K562 (cell line): ENCODE results near the gene CD82. TPM values are rescaled to one million over a fixed set of nuclear protein-coding genes. Genes with fewer than 3 reads are reported as not detected.

ENCODE experiments used
- ATAC-seq: fragments of 200-7000 bp; cut with Tn5 transposase; 3 replicates; pipeline ENCODE4 v1.9.1; 2020; ENCODE audit warnings: moderate library complexity
- BruUV-seq: library from RNA; stranded (reverse); fragments of 400-500 nt; replicated peaks from 2 replicates; lab custom pipeline; 2021; lab: Mats Ljungman, UMichigan
- CTCF ChIA-PET: fragments of 300-600 bp; formaldehyde crosslinking; extraction: SDS; loops from one replicate; lab custom pipeline; 2021; ENCODE audit warnings: low intra/inter-chr PET ratio; lab: Yijun Ruan, JAX
- POLR2A ChIA-PET: fragments of 300-600, 350-650 bp; sonication (Branson Sonifier 250); formaldehyde crosslinking; extraction: SDS; loops from one replicate; lab custom pipeline; 2021; ENCODE audit warnings: antibody characterized with exemption, inconsistent platforms; lab: Yijun Ruan, JAX
- DNase-seq, 4 experiments: peaks; one replicate each; pipeline versions ENCODE4 v3.0.0 to v3.0.0-alpha.2; 2011 to 2018; ENCODE audit warnings: low spot score in 3 of 4, mixed read lengths in 3 of 4; ENCODE audit errors: extremely low read depth in 1 of 4
- FAIRE-seq: peaks from 2 replicates; lab custom pipeline; 2011; peaks lifted over from hg19 to GRCh38; lab: Jason Lieb, UNC
- H2AFZ ChIP-seq: 2 replicates; pipeline ENCODE4 v1.6.0; 2011; ENCODE audit warnings: low read depth, low read length, control low read depth, inconsistent platforms
- H3K27ac ChIP-seq: fragments of 200-600 bp; 3 replicates; pipeline ENCODE4 v1.8.0; 2011; ENCODE audit warnings: low read depth, mild to moderate bottlenecking, control low read depth, inconsistent platforms, low read length, moderate library complexity, mixed read lengths; ENCODE audit errors: extremely low read depth
- H3K27me3 ChIP-seq, 2 experiments: fragments of 300-600 bp in 1 of 2; 2 replicates in 1 of 2; 3 replicates in 1 of 2; pipeline versions ENCODE4 v1.6.0 to v1.8.0; 2011; ENCODE audit warnings: inconsistent platforms in 2 of 2, low read length in 2 of 2, mild to moderate bottlenecking in 1 of 2, mixed read lengths in 1 of 2, moderate library complexity in 1 of 2; ENCODE audit not compliant: control insufficient read depth in 2 of 2, insufficient read depth in 2 of 2
- H3K36me3 ChIP-seq: fragments of 300-600 bp; 3 replicates; pipeline ENCODE4 v1.8.0; 2011; ENCODE audit warnings: mild to moderate bottlenecking, low read length, inconsistent platforms; ENCODE audit not compliant: control insufficient read depth, insufficient read depth
- H3K4me1 ChIP-seq, 2 experiments: fragments of 200-600 bp in 1 of 2; replicated peaks in 1 of 2; 2 replicates in 1 of 2; 3 replicates in 1 of 2; pipeline versions ENCODE4 v1.5.1 to v1.8.0; 2011; ENCODE audit warnings: inconsistent platforms in 2 of 2, low read length in 2 of 2, mild to moderate bottlenecking in 1 of 2, mixed read lengths in 1 of 2, moderate library complexity in 1 of 2; ENCODE audit not compliant: control insufficient read depth in 2 of 2, insufficient read depth in 2 of 2
- H3K4me2 ChIP-seq: 2 replicates; pipeline ENCODE4 v1.6.1; 2011; ENCODE audit warnings: low read length, control low read depth, inconsistent platforms, mixed read lengths; ENCODE audit not compliant: insufficient read depth
- H3K4me3 ChIP-seq: fragments of 200-600 bp; sonication (generic), shearing (Covaris generic); 2 replicates; pipeline ENCODE4 v1.5.1; 2016; ENCODE audit warnings: control low read depth, inconsistent platforms
- H3K79me2 ChIP-seq: fragments of 200-600 bp; 3 replicates; pipeline ENCODE4 v1.8.0; 2011; ENCODE audit warnings: low read length, inconsistent platforms; ENCODE audit not compliant: control insufficient read depth, insufficient read depth
- H3K9ac ChIP-seq, 2 experiments: 2 replicates each; pipeline versions ENCODE4 v1.6.0 to v1.6.1; 2011; ENCODE audit warnings: low read depth in 2 of 2, low read length in 2 of 2, control low read depth in 1 of 2, inconsistent platforms in 1 of 2, mild to moderate bottlenecking in 1 of 2, mixed read lengths in 1 of 2; ENCODE audit not compliant: insufficient read depth in 1 of 2
- H3K9me1 ChIP-seq: one replicate; pipeline ENCODE4 v1.6.0; 2011; ENCODE audit warnings: inconsistent platforms, mild to moderate bottlenecking, low read length, moderate library complexity; ENCODE audit not compliant: control insufficient read depth, insufficient read depth
- H3K9me3 ChIP-seq: replicated peaks from 2 replicates; pipeline ENCODE4 v1.5.1; 2011; ENCODE audit warnings: low read depth, low read length, inconsistent platforms; ENCODE audit not compliant: control insufficient read depth, insufficient read depth
- H4K20me1 ChIP-seq: replicated peaks from 2 replicates; pipeline ENCODE4 v1.6.1; 2011; ENCODE audit warnings: low read length, inconsistent platforms, mixed read lengths; ENCODE audit not compliant: control insufficient read depth, insufficient read depth
- AFF1 ChIP-seq, 2 experiments: fragments of 450-650 bp; IDR thresholded peaks; 2 replicates each; pipeline ENCODE4 v1.6.1; 2018; ENCODE audit warnings: mild to moderate bottlenecking in 2 of 2, low read depth in 1 of 2; ENCODE audit not compliant: partially characterized antibody in 2 of 2
- CHD4 ChIP-seq: fragments of 200-600 bp; sonication (generic); IDR thresholded peaks from 3 replicates; pipeline ENCODE4 v1.6.1; 2012; ENCODE audit warnings: low read depth, mild to moderate bottlenecking, mixed read lengths, low read length, inconsistent platforms; ENCODE audit not compliant: insufficient read depth, insufficient replicate concordance, poor library complexity, severe bottlenecking
- ETV6 ChIP-seq, 3 experiments: fragments of 150-350 bp in 1 of 3; sonication (generic) in 1 of 3; formaldehyde crosslinking in 1 of 3; IDR thresholded peaks; 2 replicates each; pipeline versions ENCODE4 v1.6.1 to v1.8.0; 2014 to 2022; ENCODE audit warnings: borderline replicate concordance in 2 of 3, low read depth in 2 of 3, antibody characterized with exemption in 1 of 3, low read length in 1 of 3, mild to moderate bottlenecking in 1 of 3, missing genetic modification reagents in 1 of 3
- HNRNPK ChIP-seq: fragments of 200-400 bp; formaldehyde crosslinking; IDR thresholded peaks from one replicate; pipeline ENCODE4 v1.6.1; 2018; ENCODE audit warnings: mild to moderate bottlenecking, low read depth, low read length; ENCODE audit not compliant: poor library complexity, severe bottlenecking
- MXI1 ChIP-seq: IDR thresholded peaks from 2 replicates; pipeline ENCODE4 v1.6.1; 2011; ENCODE audit warnings: low read depth, mild to moderate bottlenecking, improper control_type of control experiment, low read length
- SNAPC5 ChIP-seq: fragments of 250-450 bp; sonication (Bioruptor Pico); IDR thresholded peaks from 2 replicates; pipeline ENCODE4 v1.8.0; 2021; ENCODE audit warnings: moderate library complexity, mild to moderate bottlenecking, inconsistent platforms
- SPI1 ChIP-seq: IDR thresholded peaks from 2 replicates; pipeline ENCODE4 v1.6.1; 2011; ENCODE audit warnings: low read depth, low read length, control low read depth, borderline replicate concordance
- ZKSCAN1 ChIP-seq: fragments of 150-350 bp; IDR thresholded peaks from 2 replicates; pipeline ENCODE4 v1.6.1; 2016; ENCODE audit warnings: low read depth, low read length
- ZNF24 ChIP-seq: fragments of 450-650 bp; IDR thresholded peaks from 2 replicates; pipeline ENCODE4 v1.6.1; 2016
- WGBS: fragments of 100-300 bp; shearing (Covaris generic); methylation state at CpG from one replicate; pipeline ENCODE4 v1.1.6; 2016; ENCODE audit warnings: low coverage, mixed read lengths; ENCODE audit not compliant: insufficient coverage; ENCODE audit errors: missing lambda C conversion rate; 5-methylcytosine and 5-hydroxymethylcytosine counted together
- in situ Hi-C: fragments of 300-500 bp; cut with MboI; formaldehyde crosslinking; loops from 4 replicates; pipeline ENCODE4 v1.15.0; 2018; ENCODE audit warnings: inconsistent platforms, mixed read lengths
- intact Hi-C: fragments of 100-400 bp; cut with micrococcal nuclease; formaldehyde crosslinking; loops from 2 replicates; pipeline ENCODE4 v1.14.2; 2022
- polyA plus RNA-seq, 8 experiments: library from polyadenylated mRNA; depleted of rRNA in 4 of 8; stranded (reverse) in 5 of 8; unstranded in 3 of 8; fragments of >200 nt; fragmentation: Nextera tagmentation in 2 of 8; fragmentation: Illumina TruSeq in 1 of 8; extraction: Ambion mirVana in 2 of 8; extraction: Trizol in 1 of 8; gene quantifications; 2 replicates each; pipeline versions ENCODE4 v1.2.1 to v1.2.3, GENCODE V29; 2011 to 2014; ENCODE audit warnings: inconsistent platforms in 1 of 8, missing spikeins in 1 of 8
- total RNA-seq, 7 experiments: library from RNA; depleted of rRNA in 6 of 7; stranded (reverse); fragments of >200 nt in 6 of 7; fragmentation: Illumina TruSeq in 2 of 7; extraction: Trizol in 2 of 7; gene quantifications; 2 replicates each; pipeline versions ENCODE4 v1.2.1 to v1.2.3, GENCODE V29; 2011 to 2021; ENCODE audit warnings: low replicate concordance in 1 of 7

CD82 gene
- total and polyA plus RNA-seq, 9 of the 15 experiments (the other 6 are each of a cell fraction or from before 2014, with no cell fraction given) = 0.27 to 9.4 (median 3.0) TPM

GRCh38 chr11:44522294-44522693, 43.2 kb upstream of the CD82 start:
- H3K36me3 ChIP-seq = no peaks in the 10 kb centered on the region
- ChIA-PET CTCF (interaction anchor here (1.0 kb wide), 1 partner anchor 17 kb away, joined by 3 read pairs; no protein-coding TSS in a partner anchor), POLR2A (no interaction called here)
- no TSS peak for BruUV-seq
- DNase-seq (no peak), ATAC-seq (no peak), FAIRE-seq (no peak)
- 20% methylated on average over 2 of the region's 2 CpGs for WGBS
- H3K79me2 ChIP-seq = no peaks in the 10 kb centered on the region
- H3K4me1 ChIP-seq = peaks cover 27 to 35% of the 10 kb centered on the region in 2 experiments
- H3K9me1 ChIP-seq = no peaks in the 10 kb centered on the region
- no peak overlapping the region for H3K9ac ChIP-seq
- H4K20me1 ChIP-seq = no peaks in the 10 kb centered on the region
- H3K4me2 ChIP-seq = no peak overlapping the region
- no peak overlapping the region for H3K27ac ChIP-seq
- H2AFZ ChIP-seq = no peak overlapping the region
- peak; percentile 98 for TF ChIP-seq ZKSCAN1
- peak; percentile 91 for TF ChIP-seq ZNF24
- no peak for TF ChIP-seq HNRNPK
- in situ Hi-C loops (no loop called here), intact Hi-C loops (loop anchor here (5.0 kb wide), 1 partner anchor 235 kb away; no protein-coding TSS in a partner anchor)
- H3K9me3 ChIP-seq = peaks cover 3% of the 10 kb centered on the region; the same call in 1 of the 2 replicates
- no peak overlapping the region for H3K4me3 ChIP-seq
- H3K27me3 ChIP-seq = no peaks in the 10 kb centered on the region

- H3K9ac ChIP-seq = peak overlapping the region; percentile 10 to 83; a peak in 2 of 4 replicates
- DNase-seq (no peak), ATAC-seq (peak; percentile 10), FAIRE-seq (no peak)
- peaks cover 3% of the 10 kb centered on the region; the same call in 1 of the 2 replicates for H3K9me3 ChIP-seq
- CTCF ChIA-PET = interaction anchor here (0.7 to 2.2 kb wide), 4 partner anchors 12 to 109 kb away, joined by 3 to 23 read pairs (median 10); no protein-coding TSS in a partner anchor
- H3K9me1 ChIP-seq = no peaks in the 10 kb centered on the region
- H3K36me3 ChIP-seq = no peaks in the 10 kb centered on the region; the same call in 2 of the 3 replicates
- intact Hi-C loops = loop anchor here (5.0 kb wide), 1 partner anchor 237 kb away; no protein-coding TSS in a partner anchor
- no peak overlapping the region for H3K4me3 ChIP-seq
- BruUV-seq = no TSS peak
- H3K27ac ChIP-seq = peak overlapping the region; percentile 59; the same call in 2 of the 3 replicates
- in situ Hi-C loops = no loop called here
- no peaks in the 10 kb centered on the region for H4K20me1 ChIP-seq
- no peaks in the 10 kb centered on the region for H3K27me3 ChIP-seq
- 73% methylated on average over 10 of the region's 10 CpGs for WGBS
- no peak overlapping the region for H3K4me2 ChIP-seq
- H3K79me2 ChIP-seq = no peaks in the 10 kb centered on the region
- H2AFZ ChIP-seq = peak overlapping the region; percentile 98
- peaks cover 48 to 51% of the 10 kb centered on the region in 2 experiments for H3K4me1 ChIP-seq
- POLR2A ChIA-PET = interaction anchor here (0.6 to 1.3 kb wide), 4 partner anchors 9 to 117 kb away, joined by 3 to 6 read pairs (median 3); no protein-coding TSS in a partner anchor
- TF ChIP-seq AFF1 (IDR thresholded peaks at IDR 0.05; ENCODE audit: low read depth in 1 of 2, partially characterized antibody in 2 of 2) (no peak), CHD4 (no peak), MXI1 (no peak), SPI1 (0 out of 2 replicates have a peak, but pooled peaks have one; percentile 11), ETV6 (IDR thresholded peaks at IDR 0.05; ENCODE audit: borderline replicate concordance in 1 of 2, low read depth in 2 of 2, low read length in 1 of 2) (no peak), ETV6 (CRISPR knock-in tag; IDR thresholded peaks at IDR 0.05; ENCODE audit: borderline replicate concordance) (no peak), SNAPC5 (no peak)
Observed at GRCh38 chr11:44524346-44524745, 41.1 kb upstream of the CD82 start.
